Endometrial microvascular endothelial cells (primary cell): ENCODE results near the gene EBF3. TPM values are rescaled to one million over a fixed set of nuclear protein-coding genes. Genes with fewer than 3 reads are reported as not detected.

Experiments
- in situ Hi-C: cut with HindIII; loops from 2 replicates; pipeline ENCODE4 v1.10.0; 2017; ENCODE audit warnings: low sequenced_read_pairs, low pct_unique_long_range_greater_than_20kb; ENCODE audit errors: inconsistent ontology term
- total RNA-seq: library from RNA; depleted of rRNA; stranded (reverse); fragments of >200 nt; gene quantifications from one replicate; pipeline ENCODE4 v1.2.3, GENCODE V29; 2015; ENCODE audit errors: inconsistent ontology term

Gene EBF3
- total RNA-seq, 1 donor from 2014 or later = 0.74 TPM

DNA sequence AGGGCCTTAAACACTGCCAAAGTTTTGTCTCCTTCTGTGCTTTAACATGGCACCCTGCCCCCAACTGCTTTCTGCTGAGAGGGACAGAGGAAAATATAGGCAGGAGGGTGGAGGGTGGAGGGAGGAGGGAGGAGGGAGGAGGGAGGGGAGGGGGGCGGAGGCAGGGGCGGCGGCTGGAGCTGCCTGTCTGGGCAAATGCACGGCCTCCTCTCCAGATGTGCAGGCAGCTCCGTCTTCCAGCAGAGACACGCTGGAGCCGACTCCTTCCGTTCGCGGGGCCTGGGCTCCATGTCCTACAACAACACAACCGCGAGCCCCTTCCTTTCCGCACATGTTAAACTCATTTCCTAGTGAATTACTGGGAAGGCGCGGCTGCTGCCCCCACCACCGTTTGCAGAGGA is 14.2 kb downstream of the EBF3 start:
- in situ Hi-C loops = no loop called here

DNA sequence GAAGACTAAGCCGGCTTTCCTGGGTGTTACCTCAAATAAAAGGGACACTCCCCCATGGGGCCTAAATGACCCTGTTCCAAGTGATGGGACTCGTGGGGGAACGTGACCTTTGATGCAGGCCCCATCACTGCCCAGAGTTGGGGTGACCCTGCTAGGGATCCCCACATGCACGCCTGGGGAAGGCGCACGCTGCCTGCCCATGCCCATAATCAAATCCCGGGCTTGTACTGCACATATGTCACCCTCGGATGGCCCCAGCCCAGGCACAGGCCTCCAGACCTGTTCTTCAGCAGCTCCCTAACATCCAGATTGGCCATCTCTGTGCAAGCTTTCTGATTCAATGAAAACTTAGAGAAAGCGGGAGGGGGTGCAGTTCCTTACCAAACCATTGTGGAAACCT is 14.7 kb downstream of the EBF3 start:
- in situ Hi-C loops = no loop called here

DNA sequence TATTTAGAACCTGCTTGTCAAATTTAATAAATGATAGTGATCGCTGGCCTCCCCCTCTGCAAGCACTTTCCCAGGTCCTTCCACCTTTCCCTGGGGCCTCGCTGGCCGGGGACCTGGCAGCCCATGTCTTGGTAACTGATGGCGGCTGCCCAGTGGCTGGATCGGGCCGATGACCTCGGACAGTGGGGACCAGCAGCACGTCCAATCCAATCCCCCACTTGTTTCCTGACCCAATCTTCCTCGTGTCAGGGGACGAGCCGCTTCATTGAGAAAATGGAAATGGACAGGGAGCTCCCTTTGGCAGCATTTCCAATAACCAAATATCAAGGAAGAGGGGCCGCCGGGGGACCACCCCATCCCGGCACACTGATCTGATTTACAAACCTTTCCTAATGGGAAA is 17.2 kb downstream of the EBF3 start:
- in situ Hi-C loops = no loop called here

DNA sequence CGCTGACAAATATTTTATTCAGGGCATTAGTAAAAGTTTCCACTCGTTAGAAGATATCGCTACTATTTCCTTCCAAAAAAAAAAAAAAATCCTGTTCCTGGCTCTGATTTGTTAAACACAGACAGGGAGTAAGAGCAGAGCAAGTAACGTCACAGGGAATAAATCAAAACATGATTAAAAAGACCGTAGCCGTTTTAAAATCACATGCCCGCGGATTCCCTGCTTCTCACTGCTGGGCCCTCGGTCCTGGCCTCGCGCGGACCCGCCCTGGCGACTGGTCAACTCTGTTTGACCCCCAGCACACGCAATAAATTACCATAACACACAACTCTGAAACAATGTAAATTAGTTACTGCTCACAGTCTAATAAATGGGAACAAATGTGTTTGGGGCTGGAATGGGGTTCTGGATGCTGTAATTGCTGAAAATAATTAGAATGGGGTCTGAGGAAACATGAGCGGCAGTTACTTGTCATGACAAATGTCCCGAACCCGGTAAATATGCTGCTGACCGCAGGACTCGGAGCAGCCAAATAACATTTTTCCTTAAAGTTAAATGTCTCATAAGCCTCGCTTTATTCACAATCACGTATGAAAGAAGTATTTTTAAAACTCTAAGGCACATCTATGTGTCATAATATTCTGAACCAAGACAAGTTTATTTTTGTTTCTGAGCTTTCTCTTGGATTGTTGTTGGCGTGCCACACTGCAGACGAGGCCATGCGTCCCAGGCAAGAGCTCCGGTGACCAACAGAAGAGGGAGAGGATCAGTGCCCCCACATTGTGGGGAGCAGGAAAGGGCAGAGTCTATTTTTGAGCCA is 17.9 kb downstream of the EBF3 start:
- in situ Hi-C loops = no loop called here

DNA sequence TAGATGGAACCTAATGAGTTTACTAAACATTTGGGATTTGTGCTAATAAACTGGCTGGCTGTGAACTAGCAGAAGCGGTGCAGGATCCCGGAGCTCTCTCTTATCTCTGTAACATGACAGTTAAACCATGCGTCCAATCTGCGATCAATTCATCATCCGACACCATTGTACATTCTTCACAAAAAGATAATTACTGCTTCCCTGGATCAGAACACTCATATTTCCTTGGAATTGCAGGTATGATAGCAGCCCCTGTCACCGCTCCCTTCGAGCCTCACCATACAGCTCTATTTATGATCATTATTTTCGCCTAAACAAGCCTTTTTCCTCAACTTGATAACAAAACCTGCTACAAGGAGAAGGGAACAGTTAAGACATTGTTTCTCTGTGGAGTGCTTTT is 18.5 kb downstream of the EBF3 start:
- in situ Hi-C loops = no loop called here

DNA sequence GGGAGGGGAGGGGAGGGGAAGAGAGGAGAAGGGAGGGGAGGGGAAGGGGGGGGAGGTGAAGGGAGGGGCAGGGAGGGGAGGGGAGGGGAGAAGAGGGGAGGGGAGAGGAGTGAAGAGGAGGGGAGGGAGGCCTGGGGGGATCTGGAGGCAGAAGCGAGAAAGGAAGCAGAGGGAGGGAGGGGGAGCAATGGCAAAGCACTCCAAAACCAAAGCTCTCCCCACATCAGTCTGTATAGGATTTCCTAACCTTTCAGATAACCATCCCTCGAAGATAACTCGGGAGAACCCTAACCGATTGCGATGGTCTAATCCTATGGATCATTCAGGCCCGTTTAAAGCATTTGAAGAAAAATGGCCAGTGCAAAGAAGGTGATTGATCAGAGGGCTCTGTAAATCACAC is 19.0 kb downstream of the EBF3 start:
- in situ Hi-C loops = no loop called here

DNA sequence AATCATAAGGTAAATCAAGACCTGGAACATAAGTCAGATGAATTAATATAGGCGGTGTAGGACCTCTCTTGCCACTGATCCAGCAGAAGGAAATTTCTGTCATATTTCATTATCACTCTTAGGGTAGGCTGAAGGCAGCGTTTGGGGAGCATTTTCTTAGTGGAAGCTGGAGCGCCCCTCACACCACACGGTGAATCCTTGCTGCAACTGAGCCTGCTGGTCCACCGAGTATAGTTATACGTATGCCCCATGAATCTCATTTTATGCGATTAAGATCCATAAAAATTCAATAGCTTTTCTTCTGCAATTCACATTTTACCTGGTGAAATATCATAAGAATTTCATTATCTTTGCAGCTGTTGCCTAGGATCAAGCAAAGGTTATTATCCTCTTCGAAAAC is 19.6 kb downstream of the EBF3 start:
- in situ Hi-C loops = no loop called here

DNA sequence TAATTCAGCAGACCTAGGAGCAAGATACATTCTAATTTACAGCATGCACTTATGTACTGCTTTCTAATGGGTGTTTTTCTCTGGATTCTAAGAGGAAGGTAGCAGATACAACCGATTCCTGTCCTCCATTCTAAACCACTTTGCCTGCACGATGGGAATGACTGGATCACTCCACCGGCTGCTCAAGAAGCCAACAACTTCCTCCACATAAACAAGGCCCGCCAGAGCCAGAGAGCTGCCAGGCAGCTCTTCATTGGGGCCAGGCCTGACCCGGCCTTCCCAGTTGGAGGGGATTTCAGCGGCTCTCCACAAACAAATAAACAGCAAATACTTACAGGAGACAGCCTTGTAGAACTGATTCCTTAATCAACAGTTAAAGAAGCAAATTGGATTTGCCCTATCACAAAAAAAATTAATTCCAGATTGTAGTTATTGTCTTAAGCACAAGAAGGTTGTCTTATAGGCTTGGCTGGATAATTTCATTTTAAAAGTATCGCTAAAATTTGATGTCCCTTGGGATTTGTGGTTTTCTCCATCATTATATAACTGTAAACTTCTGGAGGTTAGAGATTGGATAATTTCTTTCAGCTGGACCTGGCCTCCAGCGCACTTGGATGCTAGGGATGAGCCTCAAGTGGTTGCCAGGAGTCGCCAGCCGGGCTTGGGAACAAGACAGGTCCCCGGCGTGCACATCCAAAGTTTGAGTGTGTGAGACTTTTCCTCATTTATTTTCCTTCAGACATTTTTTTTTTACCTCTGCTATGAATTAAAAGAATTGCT is 20.9 kb downstream of the EBF3 start:
- in situ Hi-C loops = no loop called here

DNA sequence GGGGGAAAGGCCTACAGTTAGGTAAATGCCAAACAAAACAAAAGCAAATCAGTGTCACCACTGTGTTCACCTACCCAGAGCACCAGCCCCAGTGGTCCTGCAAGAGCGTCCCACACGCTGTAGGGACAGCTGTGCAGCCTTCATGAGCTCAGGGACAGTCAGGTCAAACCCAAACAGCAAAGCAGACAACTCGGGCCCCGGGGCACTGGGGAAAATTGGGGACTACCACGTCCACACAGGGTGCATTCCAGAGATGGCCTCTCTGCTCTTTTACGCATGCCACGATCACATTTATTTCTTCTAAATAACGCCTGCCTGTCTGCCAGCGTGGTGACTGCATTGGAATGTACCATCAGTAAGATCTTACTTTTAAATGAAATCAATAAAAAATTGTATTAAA is 21.7 kb downstream of the EBF3 start:
- in situ Hi-C loops = no loop called here

DNA sequence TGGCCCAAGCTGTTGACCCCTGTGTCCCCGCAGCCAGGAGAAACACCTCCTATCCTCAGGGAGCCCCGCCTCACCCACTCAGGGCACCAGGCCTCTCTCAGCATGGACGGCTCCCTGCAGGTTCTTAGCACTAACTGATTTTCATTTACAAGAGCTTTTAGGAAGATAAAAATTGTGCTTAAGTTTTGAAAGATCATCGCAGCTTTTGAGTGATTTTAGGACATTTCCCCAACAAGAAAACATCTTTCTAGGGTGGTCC is 22.1 kb downstream of the EBF3 start:
- in situ Hi-C loops = no loop called here

DNA sequence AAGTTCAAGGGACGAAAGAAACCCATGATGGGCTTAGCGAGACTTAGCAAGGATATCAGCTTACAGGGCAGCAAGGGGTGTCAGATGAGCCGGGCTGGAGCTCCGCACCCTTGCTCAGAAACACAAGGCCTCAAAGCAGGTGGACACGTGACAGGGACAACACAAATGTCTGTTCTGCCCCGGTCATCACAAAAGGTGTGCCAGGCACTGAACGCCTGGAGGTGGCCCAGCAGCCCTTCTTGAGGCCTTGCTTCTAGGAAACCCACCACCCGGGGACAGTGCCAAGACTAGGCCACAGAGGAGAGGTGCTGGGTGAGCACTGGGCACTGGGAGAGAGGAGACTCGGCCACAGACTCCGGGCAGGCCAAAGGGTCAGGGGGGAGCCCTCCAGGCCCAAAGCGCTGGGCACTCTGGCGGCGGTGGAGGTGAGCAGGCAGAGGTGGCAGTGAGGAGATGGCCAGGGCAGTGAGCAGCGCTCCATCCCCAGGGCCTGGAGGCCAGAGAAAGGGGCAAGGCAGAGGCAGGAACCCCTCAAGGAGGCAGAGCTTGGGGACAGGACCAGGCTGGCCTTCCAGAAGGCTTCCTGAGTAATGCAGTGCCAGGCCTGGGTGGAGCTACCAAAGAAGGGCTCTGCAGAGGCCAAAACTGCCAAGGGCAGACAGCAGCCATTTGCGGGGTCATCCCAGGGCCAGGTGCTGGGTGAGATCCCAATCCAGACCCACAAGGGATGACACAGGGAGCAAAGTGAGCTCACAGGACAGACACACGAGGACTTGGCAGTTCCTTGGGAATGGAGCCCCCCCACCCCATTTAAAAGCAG is 22.7 kb downstream of the EBF3 start:
- in situ Hi-C loops = no loop called here

DNA sequence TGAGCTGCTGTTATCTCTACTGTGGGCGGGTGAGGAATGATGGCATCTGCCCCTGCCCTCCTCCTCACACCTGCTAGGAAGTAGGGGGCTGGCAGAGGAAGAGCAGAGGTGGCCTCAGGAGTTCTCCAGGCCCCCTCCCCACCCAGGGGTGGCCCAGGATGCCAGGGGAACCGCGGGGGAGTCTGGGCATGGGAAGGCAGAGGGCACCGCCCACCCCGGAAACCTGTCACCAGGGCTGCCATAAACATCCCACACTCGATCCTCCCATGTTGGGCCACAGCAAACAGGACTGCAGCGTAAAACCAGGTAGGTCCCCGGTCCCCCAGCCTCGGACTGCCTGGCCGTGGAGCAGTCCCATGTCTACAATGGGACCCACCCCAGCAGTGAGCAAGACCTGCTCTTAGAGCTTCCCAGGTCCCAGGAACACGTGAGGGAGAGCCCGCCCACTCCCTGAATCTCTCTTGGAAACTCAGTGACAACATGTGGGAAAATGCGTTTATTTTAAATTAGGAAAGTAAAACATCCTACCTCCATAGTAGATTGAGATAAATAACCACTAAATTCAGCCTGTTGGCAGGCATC is 23.4 kb downstream of the EBF3 start:
- in situ Hi-C loops = no loop called here

DNA sequence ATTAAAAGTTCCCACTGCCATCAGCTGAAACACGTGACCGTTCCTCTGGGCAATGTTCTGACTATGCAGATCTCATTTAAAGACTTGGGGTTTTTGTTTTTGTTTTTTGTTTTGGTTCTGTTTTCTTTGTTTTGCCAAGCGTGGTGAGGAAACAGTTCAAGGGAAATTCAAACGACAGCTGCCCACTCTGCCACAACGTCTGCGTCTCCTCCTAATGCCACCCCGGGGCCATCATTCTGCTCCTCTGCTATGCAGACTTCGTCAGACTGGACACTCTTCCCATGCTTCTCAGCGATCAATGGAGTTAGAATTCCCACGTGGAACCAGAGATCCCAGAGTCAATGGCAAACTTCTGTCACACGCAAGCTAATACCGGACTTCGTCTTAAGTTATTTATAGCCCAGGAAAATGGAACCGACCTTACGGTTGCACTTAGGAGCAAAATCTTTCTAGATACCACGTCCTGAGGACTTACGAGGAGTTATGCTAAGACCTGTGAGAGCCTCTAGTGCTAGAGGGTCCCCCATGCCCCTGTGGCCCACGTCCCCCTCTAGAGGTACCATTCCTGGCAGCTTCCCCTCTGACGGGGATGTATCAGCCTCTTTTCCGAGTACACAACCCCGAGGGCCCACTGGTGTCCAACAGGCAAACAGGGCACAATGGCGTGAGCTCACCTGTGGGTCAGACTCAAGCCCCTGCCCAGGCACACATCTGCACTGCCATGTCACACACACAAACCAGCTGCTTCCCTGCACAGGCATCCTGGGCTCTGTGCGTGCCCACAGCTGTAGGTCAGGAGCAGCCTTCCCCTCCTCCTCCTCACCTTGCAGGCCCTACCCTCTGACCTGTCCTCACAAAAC is 24.4 kb downstream of the EBF3 start:
- in situ Hi-C loops = no loop called here

DNA sequence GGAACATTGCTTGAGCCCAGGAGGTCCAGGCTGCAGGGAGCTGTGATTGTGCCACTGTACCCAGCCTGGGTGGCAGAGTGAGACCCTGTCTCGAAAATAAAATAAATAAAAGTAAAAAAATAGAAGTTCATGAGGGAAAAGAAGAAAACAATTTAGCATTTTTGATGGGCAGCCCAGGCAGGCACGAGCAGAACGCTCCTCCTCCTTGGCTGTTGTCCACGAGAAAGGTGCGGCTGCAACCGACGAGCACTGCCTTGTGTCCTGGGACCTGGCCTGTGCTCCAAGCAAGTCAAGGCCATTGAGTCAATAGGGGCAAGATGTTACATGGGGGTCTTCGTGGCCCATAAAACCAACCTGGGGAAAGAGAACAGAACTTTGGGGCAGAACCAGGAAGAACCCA is 25.6 kb downstream of the EBF3 start:
- in situ Hi-C loops = no loop called here

DNA sequence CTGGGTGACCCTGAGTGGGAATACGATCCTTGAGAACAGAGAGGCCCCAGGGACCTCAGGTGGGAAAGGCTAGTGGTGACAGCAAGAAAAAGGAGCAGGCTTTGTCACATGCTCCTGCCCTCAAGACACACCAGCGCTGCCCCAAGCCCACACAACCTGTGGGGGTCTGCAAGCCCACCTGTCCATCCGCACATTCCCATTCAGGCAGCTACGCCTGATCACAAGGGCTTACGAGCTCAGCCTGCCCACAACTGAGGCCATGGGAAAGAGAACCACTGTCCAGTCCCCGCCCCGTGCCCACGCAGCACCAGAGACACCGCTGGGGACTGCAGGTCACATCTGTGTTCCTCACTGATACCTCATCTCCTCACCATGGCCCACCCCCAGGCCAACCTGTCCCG is 26.7 kb downstream of the EBF3 start:
- in situ Hi-C loops = no loop called here

DNA sequence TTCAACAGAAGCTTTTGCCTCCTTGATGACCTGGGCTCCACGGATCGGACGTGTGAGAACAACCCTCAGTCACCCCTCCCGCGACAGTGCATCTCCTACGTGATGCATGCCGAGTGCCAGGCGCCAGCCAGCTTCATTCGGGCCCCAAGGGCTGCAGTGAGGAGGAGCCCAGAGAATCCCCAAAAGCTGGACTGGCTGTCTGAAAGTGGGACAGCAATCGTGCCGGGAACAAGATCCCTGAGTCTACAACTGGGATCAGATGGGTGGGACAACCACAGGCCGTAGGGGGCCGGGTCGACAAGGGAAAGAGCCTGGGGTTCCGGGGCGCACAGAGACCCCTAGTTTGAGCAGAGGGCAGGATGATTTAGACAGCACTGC is 27.2 kb downstream of the EBF3 start:
- in situ Hi-C loops = no loop called here

DNA sequence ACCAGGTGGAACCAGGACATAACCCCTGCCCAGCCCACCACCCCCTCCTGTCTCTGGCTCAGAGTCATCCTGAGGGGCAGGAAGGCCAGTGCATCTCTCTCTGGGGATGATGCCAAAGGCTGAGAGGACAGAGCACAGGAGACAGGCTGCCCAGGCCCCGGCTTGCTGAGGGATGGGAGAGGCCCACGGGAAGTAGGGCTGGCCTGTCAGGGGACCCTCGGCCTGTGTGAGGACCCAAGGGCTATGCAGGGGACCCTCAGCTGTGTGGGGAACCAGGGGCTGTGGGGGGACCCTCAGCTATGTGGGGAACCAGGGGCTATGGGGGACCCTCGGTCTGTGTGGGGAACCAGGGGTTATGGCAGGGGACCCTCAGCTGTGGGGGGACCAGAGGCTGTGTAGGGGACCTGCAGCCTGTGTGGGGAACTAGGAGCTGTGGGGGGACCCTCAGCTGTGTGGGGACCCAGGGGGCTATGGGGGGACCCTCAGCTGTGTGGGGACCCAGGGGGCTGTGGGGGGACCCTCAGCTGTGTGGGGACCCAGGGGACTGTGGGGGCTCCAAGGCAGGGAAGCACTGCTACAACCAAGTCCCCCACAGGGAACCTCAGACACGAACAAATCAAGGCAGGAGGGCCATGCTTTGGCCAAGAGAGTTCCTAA is 27.7 kb downstream of the EBF3 start:
- in situ Hi-C loops = no loop called here

DNA sequence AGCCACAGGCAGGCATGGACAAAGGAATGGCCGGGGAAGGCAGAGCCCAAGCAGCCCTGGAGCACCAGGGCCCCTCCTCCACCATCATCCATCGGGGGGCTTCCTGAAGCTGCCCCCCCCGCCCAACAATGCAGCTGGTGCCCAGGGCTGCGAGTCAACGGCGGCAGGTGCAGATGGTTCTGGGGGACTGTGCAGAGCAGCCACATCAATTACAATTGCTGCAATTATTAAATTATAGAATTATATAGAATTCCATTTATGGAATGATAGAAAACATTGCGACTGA is 28.3 kb downstream of the EBF3 start:
- in situ Hi-C loops = no loop called here
